HG02970 (cell line): Measurements from ENCODE around the gene DNM3.
"Not testable (repeated sequence)": the region's sequence is repeated elsewhere in the genome, so short reads cannot be mapped to it uniquely, and the experiment has no call there.

ENCODE experiments used
- ATAC-seq: cut with Tn5 transposase; IDR thresholded peaks from one replicate; pipeline ENCODE4 v1.9.1; 2021; ENCODE audit warnings: mild to moderate bottlenecking, moderate library complexity, moderate number of reproducible peaks; ENCODE audit not compliant: unreplicated experiment, low FRiP score

The DNM3 gene

DNA sequence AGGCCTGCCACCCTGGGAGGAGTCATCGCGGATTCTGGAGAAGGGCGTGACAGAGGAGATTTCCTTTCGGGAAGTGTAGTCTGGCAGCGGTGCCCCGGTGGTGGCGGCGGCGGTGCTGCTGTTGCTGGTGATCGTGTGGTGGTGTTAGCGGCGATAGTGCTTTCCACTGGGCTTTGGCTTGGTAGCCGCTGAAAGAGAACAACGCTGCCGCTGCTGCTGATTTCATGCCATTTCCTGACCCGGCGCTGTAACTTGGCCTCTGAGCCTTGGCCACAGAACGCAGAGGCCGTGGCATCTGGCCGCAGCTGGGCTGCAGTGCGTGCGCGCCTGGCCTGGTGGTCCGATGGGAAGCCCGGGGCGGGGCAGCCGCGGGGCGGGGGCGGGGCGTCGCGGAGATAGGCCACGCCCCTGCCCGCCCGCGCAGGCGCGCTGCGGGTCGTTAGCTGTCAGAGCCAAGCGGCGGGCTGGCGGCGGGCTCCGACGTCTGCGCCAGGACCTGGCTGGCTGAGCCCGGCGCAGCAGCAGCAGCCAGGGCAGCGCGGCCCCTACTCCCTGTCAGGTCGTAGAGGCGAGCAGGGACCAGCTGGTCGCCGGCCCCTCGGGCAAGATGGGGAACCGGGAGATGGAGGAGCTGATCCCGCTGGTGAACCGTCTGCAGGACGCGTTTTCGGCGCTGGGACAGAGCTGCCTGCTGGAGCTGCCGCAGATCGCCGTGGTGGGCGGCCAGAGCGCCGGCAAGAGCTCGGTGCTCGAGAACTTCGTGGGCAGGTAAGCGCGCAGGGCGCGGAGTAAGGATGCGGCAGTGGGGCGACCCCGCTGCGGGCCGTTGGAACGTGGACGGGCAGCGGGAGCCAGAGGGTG is at the start of gene DNM3:
TSS of gene DNM3 (plus strand) at position 449 of the 861 bp plus-strand sequence. CDS start at position 608, 159 bp downstream.
- ATAC-seq, result peak; percentile 84

DNA sequence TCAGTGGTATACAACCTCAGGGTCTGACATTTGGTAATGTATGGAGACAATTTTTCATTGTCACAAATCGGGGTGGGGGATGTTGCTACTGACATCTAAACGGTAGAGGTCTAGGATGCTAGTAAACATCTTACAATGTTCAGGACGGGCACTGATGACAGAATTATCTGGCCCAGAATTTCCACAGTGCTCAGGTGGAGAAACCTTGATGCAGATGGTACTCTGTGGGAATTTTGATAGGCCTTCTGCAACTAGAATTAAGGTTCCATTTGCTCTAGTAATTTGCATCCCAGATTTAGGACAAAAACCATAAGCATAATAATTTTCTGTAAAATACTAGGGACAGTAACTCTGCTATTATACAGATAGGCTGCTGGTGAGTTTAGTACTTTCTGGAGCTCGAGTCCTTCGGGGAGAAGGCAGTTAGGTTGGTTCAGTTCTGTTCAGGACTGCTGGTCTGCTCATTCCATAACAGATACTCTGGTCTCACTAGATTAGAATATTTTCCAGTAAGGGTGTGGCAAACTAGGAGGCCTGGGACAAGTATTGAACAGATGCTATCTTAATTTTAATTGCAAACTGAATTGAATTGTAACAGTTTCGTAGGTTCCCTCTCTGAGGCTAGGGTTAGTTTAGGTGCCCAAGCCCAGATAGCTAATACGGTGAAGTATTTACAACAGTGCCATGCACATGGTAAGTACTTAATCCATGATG is 48.5 kb upstream of the DNM3 start:
- no peak for ATAC-seq

DNA sequence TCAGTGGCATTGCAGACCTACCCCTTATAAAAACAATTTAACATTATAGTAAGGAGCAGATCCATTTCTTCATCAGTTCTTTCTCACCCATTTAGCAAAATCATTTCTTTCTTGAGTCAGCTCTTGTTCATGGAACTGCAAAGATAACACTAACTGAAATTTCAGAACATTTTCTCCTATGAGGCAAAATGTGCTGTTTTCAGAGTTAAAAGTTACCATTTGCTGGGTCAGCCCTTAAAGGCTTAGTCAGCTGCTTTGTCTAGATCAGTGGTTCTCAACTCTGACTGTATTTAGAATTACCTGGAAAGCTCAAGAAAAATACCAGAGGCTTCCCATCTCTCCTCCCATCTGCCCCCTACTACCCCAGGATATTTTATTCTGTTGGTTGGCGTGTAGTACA is 47.7 kb upstream of the DNM3 start:
- no peak for ATAC-seq

DNA sequence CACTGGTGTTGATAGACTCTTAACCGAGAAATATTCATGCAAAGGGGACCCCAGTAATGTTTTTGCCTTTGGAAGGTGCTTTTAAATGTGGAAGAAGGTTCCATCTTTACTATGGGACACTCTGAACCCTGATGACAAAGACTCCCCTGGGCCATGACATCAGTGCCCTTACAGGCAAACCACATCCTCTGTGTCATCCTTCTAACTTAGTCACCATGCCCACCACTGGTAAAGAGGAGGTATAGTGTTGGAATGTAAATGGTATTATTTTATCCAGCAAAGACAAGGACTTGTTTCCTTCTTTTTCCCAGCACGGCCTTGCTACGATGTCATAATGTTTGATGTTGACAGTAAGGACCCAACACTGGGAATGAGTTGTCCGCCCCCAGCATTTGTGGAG is 47.2 kb upstream of the DNM3 start:
- ATAC-seq, result no peak

DNA sequence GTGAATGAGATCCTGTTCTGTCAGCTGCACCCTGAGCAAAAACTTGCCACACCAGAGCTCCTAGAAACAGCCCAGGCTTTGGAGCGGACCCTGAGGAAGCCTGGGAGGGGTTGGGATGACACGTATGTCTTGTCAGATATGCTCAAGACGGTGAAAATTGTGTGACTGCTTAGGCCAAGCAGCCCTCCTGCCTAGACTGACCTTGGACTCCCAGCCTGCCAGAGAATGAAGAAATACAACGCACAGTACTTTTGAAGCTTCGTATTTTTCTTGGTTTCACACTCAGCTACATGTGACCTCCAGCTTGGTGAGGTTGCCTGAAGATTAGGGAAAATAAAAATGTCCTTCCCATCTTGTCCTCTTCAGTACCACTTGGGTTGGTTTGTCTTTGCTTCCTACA is 44.7 kb upstream of the DNM3 start:
- ATAC-seq, result no peak

DNA sequence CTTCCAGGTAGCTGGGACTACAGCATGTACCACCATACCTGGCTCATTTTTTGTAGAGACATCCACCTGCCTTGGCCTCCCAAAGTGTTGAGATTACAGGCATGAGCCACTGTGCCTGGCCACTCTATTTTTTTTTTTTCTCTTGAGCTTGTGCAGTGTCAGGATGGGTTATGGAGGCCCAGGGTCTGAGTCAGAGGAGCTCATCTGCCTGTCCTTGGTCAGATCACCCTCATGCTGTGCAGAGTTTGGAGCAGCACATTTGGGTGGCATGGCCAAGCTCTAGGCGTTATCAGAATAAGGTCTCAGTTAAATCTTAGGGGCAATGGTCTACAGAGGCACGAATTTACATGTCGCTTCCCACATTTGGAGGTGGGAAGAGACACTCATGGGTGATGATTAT is 43.0 kb upstream of the DNM3 start:
- no peak for ATAC-seq

DNA sequence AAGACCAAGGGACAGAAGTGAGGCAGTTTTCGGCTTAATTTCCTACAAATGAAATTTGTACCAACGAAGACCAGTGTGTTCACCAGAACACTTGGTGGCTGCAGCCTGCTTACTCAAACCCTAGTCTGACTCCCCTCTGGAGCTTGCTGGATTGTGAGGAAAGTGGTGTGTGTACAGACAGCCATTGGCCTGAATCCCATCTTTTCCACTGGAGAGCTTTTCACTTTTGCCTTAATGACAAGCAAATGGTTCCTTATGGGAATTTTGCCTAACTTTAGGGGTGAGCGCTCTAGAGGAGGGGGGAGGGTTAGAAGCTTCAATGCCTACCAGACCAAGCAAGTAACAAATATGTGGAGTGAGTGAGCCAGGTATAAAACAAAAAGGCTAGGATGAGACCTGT is 42.5 kb upstream of the DNM3 start:
- no peak for ATAC-seq

DNA sequence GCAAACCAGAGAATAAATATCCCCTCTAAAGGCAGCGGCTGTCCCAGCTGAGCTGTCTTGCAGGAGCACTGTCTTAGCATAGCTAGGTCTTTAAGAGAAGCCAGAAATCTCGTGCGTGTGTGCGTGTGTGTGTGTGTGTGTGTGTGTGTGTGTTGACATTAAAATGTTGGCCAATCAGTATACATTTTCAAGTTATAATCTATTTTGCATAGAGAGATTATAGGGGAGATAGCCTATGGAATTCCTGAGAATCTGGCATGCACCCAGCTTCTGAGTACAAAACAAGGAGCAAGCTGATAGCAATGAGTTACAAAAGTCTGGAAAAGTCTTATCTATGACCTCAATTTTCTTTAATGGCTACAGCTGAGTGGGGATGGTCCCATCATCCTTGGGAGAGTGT is 42.1 kb upstream of the DNM3 start:
- ATAC-seq, result no peak

DNA sequence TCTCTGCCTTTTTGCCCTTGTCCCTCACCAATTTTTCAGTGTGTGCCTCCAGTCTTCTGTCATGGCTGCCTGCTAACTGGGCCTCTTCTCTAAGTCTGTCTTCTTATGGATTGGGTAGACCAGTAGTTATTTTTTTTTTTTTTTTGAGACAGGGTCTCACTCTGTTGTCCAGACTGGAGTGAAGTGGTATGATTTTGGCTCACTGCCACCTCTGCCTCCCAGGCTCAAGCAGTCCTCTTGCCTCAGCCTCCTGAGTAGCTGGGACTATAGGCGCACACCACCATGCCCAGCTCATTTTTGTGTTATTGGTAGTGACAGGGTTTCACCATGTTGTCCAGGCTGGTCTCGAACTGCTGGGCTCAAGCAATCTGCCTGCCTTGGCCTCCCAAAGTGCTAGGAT is 41.6 kb upstream of the DNM3 start:
- ATAC-seq, result not testable (repeated sequence)

DNA sequence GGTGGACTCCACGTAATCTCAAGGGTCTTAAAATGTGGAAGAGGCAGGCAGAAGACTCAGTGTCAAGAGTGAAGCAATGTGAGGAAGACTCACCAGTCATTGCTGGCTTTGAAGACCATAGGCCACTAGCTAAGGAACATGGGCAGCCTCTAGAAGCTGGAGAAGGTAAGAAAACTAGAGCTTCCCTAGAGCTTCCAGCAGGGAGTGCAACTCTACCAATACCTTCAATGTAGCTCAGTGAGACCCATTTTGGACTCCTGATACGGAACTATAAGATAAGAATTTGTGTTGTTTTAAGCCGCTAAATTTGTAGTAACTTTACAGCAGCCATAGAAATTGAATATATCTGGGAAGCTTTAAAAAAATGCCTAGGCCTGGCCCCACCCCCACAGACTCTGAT is 41.0 kb upstream of the DNM3 start:
- no peak for ATAC-seq

DNA sequence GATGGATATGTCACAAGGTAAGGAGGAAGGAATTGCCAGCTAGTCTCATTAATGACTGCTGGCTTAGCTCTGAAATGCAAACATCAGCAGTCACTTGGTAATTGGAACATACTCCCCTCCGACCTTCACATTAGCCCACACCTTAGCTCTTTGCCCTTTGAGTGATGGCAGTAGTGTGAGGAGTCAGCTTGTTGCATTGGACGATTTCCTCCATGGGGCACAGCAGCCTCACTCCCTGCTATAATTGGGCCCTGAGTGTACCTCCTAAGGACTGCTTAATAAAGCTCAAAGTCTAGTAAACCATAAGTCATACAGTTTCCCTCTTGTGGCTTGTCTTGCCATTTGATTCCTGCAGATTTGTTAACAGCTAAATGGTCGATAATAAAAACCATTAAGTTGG is 40.4 kb upstream of the DNM3 start:
- ATAC-seq, result no peak

DNA sequence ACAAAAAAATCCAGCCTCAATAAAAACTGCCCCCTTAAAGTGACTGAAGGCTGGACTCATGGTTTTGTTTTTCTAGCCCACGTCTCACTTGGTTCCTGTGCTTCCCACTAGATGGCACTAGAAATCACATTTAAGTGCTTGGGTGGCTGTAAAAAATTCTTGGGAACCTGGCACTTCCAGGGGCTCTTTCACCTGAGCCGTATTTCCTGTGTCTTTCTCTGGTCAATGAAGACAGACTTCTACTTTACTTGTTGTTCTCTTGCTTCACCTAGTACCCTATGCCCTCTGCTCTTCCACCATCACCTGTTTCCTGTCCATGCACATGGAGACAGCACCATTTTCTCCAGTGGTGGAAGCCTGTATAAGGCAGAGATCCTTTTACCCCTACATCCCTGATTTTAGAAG is 39.8 kb upstream of the DNM3 start:
- ATAC-seq, result no peak

DNA sequence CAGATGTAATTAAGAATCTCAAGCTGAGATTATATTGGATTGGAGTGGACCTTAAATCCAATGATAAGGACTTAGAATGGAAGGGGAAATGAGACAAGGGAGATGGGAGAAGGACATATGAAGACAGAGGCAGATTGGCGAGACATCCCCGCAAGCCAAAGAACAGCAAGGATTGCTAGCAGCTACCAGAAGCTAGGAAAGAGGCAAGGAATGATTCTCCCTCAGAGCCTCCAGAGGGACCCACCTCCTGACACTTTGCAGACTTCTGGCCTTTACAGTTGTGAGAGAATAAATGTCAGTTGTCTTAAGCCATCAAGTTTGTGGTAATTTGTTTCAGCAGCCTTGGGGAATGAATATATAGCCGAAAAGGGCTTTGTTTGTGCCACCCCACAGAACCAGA is 39.1 kb upstream of the DNM3 start:
- no peak for ATAC-seq

DNA sequence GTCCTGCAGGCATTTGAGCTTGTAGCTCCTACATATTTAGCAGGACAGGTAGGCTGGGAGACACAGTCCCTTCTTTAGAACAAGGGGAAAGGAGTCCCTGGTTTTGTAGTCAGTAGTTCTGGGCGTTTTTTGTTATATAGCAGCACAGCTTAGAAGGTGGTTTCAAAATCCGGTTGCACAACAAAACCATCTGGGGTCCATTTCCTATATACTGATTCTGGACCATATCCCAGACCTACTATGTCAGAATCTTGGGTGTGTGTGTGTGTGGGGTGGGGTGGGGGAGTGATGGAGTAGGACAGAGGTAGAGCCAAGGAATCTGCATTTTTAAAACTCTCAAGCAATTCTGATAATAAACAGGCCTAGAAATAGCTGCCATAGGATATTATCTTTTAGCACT is 38.3 kb upstream of the DNM3 start:
- no peak for ATAC-seq

DNA sequence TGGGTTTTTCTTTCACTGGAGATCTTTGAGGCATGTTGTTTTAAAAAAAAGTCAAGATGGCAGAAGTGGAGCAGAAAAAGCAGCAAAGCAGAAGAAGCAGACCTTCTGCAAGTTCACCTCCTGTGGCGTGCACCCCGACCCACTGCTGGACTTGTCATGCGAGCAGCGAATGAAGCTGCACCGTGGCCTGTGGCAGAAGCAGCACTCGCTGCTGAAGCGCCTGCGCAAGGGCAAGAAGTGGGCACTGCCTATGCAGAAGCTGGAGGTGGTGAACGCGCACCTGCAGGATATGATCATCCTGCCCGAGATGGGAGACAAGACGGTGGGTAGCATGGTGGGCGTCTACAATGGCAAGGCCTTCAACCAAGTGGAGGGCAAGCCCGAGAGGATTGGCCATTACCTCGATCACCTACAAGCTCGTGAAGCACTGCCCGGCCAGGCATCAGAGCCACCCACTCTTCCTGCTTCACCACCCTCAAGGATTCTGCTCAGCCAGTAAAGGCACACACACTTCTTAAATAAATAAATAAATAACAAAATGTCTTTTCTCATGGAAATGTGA is 37.8 kb upstream of the DNM3 start:
- no peak for ATAC-seq

DNA sequence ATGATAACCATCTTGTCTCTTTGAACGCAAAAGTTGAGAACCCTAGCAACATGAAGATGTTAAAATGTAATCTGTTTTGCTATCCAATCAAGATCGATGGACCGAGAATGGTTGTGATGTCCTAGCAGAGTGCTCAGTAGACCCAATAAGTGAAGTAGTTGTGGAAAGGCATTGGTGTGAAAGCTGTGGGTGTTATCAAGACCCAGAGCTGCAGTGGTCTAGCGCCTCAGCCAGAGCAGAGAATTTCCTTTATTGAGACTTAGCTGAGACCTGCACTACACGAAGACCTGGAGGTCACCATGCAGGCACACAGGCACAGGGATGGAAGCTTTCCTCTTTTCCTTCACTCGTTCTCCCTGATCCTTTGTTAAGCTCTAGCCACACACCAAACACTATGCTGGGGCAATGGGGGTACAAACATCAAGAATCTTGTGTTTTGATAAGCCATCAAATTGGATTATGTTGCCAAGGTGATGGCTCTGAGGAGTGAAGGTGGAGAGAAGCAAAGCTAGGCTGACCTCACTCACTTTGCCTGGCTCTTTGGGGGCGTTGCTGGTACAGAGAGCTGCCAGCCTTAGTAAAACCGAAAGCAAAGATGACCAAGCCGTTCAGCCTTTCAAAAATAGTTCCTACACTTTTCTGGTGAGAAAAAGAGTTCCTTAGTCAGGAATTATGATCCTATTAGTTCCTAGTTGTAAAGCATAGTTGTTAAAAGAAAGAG is 35.7 kb upstream of the DNM3 start:
- ATAC-seq, result peak; percentile 65

DNA sequence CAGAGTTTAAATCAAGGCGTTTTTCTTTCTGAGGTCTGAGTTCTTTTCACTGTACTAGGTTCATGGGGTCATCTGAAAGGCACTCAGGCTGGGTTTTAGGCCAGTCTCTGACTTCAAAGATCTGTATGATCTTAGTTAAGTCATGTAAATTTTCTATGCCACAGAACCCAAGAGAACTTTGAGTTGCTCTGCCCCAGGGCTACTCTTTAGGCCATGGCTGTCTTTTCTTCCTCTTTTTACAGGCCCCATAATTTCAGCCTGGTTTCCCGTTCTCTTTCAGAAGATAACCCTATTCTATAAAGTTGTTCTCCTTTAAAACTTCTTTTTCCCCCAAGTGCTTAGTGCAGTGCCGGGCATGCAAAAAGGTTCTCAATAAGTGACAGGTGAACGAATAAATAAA is 33.7 kb upstream of the DNM3 start:
- no peak for ATAC-seq

DNA sequence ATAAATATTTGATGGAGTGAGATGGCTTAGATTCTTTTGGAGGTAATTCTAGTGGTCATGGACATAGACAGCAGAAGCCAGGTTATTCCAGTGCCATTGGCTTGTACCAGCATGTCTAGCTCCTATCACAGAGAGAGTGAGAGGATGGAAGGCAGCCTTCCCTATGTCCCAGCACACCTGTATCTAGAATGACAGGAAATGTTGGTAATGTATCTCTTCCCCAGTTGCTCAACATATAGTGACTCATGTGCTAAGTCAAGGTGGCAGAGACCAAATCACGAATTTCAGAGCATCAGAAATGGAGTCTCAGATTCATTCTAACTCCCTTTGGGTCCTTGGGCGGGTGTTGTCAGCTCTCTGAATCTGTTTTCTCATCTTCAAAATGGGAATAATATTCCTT is 31.5 kb upstream of the DNM3 start:
- no peak for ATAC-seq

DNA sequence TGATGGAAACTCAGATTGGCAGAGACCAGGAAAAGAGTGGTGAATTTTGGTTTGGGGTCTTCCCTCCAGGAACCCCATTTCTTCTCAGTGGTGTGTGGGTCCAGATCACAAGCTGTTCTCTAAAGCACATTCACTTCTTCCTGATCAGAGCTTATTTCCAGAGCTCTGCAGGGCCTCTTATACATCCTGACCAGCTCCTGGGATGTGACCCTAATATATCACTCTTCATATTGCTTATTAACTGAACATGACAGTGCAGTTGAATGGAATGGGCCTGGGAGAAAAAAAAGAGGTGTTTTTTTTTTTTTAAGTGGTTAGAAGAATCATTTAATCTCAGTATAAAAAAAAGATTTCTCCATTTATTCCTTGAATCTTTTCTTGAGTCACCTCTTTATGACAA is 29.6 kb upstream of the DNM3 start:
- ATAC-seq, result no peak

DNA sequence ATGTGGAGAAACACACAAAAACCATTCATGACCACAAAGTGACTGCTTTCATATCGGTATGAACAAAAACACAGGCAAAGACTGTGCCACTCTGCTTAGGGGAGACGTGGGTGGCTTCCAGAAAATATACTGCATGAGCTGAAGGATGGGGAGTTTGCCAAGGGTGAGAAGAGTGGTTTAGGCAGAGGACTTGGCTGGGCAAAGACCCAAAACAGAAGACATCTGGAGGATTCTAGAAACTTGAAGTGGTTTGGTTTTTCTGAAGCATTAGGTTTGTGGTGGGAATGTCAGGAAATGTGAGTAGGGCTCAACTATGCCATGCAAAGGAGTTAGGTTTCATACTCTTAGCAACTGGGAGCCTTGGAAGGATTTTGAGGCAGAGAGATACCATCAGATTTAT is 26.6 kb upstream of the DNM3 start:
- no peak for ATAC-seq

DNA sequence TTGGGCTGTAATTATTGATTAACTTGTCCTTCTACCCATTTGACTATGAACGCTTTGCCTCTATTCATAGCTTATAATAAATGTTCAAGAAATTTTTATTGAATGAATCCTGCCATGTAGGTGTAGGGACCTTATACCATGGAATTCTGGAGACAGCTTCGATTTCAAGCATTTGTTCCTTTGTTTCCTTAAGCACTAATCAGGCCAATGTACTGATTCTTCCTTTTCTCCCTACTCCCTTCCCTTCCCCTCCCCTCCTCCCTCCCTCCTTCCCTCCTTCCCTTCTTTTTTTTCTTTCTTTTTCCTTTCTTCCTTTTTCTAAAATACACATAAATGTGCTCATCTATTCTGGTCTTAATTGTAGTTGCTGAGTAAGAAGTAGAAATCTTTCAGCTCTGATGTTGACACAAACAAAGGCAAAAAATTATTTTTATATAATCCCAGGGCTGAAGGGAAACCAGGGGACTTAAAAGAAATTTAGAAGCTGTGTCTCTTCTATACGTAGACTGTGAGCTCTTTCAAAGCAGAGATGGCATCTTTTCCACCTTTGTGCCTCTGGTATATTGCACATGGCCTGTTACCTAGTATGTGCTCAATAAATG is 24.9 kb upstream of the DNM3 start:
- no peak for ATAC-seq
